SKM-1 (cell line): Measurements from ENCODE around the gene CAMK2D.
"Not testable (repeated sequence)": the region's sequence is repeated elsewhere in the genome, so short reads cannot be mapped to it uniquely, and the experiment has no call there.

Experiments
- DNase-seq: peaks from one replicate; lab custom pipeline; 2025; ENCODE audit not compliant: unreplicated experiment; lab: John Stamatoyannopoulos, UW

Gene CAMK2D

GRCh38 chr4:113732967-113733527 is 28.5 kb downstream of the CAMK2D start:
- DNase-seq, result no peak

- DNase-seq, result no peak
Observed at GRCh38 chr4:113730467-113731216, 30.9 kb downstream of the CAMK2D start.

- DNase-seq, result no peak
Observed at GRCh38 chr4:113727802-113728201, 33.7 kb downstream of the CAMK2D start.

GRCh38 chr4:113725963-113726362 is 35.6 kb downstream of the CAMK2D start:
- no peak for DNase-seq

- no peak for DNase-seq
Observed at GRCh38 chr4:113718252-113718651, 43.3 kb downstream of the CAMK2D start.

GRCh38 chr4:113711883-113712662 is 49.5 kb downstream of the CAMK2D start:
- no peak for DNase-seq

GRCh38 chr4:113708250-113708649 is 53.3 kb downstream of the CAMK2D start:
- DNase-seq, result no peak

GRCh38 chr4:113707048-113707447 is 54.5 kb downstream of the CAMK2D start:
- DNase-seq, result no peak

- DNase-seq, result not testable (repeated sequence)
Observed at GRCh38 chr4:113705097-113705496, 56.4 kb downstream of the CAMK2D start.

- not testable (repeated sequence) for DNase-seq
Observed at GRCh38 chr4:113702596-113702995, 58.9 kb downstream of the CAMK2D start.

- DNase-seq, result no peak
Observed at GRCh38 chr4:113701169-113701568, 60.4 kb downstream of the CAMK2D start.

GRCh38 chr4:113700602-113701150 is 60.9 kb downstream of the CAMK2D start:
- DNase-seq, result no peak

GRCh38 chr4:113699772-113700171 is 61.8 kb downstream of the CAMK2D start:
- DNase-seq, result no peak

GRCh38 chr4:113697429-113697828 is 64.1 kb downstream of the CAMK2D start:
- no peak for DNase-seq

GRCh38 chr4:113695328-113696169 is 66.0 kb downstream of the CAMK2D start:
- DNase-seq, result no peak

GRCh38 chr4:113694008-113694407 is 67.5 kb downstream of the CAMK2D start:
- no peak for DNase-seq

- no peak for DNase-seq
Observed at GRCh38 chr4:113692809-113693411, 68.6 kb downstream of the CAMK2D start.

- DNase-seq, result no peak
Observed at GRCh38 chr4:113691676-113692075, 69.9 kb downstream of the CAMK2D start.

GRCh38 chr4:113689394-113689793 is 72.1 kb downstream of the CAMK2D start:
- no peak for DNase-seq

- no peak for DNase-seq
Observed at GRCh38 chr4:113687067-113687718, 74.3 kb downstream of the CAMK2D start.
